Thyroid gland (tissue), 4 donors: ENCODE data around the gene COL10A1.

Experiments used
- POLR2A ChIP-seq, 2 donors: fragments of 450-650 bp; IDR thresholded peaks; one replicate each; pipeline ENCODE4 v1.6.1; 2017; ENCODE audit warnings: antibody characterized with exemption in 2 of 2, mild to moderate bottlenecking in 2 of 2, moderate library complexity in 1 of 2
- TF ChIP-seq, protein P1 (sequence below), 6 experiments: fragments of 200-600 bp in 3 of 6; fragments of 450-650 bp in 3 of 6; sonication (generic) in 3 of 6; IDR thresholded peaks; one replicate each; pipeline ENCODE4 v1.5.1; 2016 to 2019; ENCODE audit warnings: antibody characterized with exemption in 6 of 6, mild to moderate bottlenecking in 2 of 6, inconsistent platforms in 1 of 6, moderate library complexity in 1 of 6

DNA sequence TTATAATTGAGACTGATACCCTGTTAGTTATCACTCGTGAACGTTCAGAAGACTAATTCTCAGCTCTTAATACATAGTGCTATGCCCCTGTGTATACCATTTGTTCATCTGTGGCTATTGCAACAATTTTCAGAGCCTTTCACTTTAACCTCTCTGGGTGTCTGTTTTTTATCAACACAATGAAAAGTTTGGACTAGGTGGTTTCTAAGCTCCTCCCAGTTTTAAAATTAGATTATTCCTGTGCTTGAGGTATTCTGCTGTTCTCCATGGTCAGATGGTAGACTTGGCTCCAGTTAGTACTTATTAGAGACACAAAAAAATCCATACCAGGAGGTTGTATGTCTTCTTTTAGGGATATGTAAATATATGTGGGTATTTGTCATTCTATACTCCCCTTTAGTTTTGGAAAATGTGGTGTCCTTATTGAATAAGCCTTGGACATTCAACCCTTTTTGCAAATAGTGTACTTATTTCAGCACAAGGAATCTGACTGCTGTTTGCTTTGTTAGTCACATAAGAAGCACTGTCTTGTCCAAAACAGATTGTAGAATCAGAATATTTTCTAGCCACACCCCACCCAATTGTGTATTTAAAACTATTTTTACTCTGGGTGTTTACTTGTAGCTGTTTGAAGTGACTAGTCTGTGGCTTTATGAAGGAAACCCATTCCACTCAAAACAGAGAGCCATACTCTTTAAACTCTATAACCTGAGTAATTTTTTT lies 2.0 kb upstream of the COL10A1 start:
- TF ChIP-seq, protein P1, sequence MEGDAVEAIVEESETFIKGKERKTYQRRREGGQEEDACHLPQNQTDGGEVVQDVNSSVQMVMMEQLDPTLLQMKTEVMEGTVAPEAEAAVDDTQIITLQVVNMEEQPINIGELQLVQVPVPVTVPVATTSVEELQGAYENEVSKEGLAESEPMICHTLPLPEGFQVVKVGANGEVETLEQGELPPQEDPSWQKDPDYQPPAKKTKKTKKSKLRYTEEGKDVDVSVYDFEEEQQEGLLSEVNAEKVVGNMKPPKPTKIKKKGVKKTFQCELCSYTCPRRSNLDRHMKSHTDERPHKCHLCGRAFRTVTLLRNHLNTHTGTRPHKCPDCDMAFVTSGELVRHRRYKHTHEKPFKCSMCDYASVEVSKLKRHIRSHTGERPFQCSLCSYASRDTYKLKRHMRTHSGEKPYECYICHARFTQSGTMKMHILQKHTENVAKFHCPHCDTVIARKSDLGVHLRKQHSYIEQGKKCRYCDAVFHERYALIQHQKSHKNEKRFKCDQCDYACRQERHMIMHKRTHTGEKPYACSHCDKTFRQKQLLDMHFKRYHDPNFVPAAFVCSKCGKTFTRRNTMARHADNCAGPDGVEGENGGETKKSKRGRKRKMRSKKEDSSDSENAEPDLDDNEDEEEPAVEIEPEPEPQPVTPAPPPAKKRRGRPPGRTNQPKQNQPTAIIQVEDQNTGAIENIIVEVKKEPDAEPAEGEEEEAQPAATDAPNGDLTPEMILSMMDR (IDR thresholded peaks at IDR 0.05) = no peak
- no peak for TF ChIP-seq POLR2A (IDR thresholded peaks at IDR 0.05)
